ENCODE results near the gene TSPAN4.

DNA sequence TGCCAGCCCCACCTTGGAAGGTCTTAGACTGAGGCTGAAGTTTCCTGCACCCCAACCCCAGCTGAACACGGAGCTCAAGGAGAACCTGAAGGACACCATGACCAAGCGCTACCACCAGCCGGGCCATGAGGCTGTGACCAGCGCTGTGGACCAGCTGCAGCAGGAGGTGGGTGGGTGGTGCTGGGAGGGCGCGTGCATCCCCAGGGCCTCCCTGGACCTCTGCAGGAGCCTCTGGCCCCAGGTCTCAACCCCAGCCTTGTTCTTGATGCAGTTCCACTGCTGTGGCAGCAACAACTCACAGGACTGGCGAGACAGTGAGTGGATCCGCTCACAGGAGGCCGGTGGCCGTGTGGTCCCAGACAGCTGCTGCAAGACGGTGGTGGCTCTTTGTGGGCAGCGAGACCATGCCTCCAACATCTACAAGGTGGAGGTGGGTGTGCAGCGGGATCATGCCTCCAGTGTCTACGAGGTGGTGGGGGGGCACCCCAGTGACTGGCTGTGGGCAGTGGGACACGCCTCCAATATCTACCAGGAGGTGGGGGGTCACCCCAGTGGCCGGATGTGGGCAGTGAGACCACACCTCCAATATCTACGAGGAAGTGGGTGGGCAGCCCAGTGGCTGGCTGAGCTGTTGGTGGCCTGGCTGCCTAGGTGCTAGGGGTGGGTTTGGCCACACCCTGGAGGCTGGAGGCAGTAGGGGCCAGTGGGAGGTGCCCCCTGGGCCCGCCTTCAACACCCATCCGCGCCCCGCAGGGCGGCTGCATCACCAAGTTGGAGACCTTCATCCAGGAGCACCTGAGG lies 5.3 kb upstream of the TSPAN4 start:
- TF ChIP-seq, protein P1, sequence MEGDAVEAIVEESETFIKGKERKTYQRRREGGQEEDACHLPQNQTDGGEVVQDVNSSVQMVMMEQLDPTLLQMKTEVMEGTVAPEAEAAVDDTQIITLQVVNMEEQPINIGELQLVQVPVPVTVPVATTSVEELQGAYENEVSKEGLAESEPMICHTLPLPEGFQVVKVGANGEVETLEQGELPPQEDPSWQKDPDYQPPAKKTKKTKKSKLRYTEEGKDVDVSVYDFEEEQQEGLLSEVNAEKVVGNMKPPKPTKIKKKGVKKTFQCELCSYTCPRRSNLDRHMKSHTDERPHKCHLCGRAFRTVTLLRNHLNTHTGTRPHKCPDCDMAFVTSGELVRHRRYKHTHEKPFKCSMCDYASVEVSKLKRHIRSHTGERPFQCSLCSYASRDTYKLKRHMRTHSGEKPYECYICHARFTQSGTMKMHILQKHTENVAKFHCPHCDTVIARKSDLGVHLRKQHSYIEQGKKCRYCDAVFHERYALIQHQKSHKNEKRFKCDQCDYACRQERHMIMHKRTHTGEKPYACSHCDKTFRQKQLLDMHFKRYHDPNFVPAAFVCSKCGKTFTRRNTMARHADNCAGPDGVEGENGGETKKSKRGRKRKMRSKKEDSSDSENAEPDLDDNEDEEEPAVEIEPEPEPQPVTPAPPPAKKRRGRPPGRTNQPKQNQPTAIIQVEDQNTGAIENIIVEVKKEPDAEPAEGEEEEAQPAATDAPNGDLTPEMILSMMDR (conservative IDR thresholded peaks at IDR 0.05; ENCODE audit: low read length), result no peak
- TF ChIP-seq EZH2phosphoT487 (IDR thresholded peaks at IDR 0.05; ENCODE audit: borderline replicate concordance, low read depth, low read length), result no peak

Measured in OCI-LY7 (cell line).